Astrocyte of the cerebellum (primary cell): ENCODE data around the gene MED17.
A peak's percentile ranks its signal among the peaks of the same experiment; 100 is the strongest.

Source experiments
- DNase-seq: peaks from one replicate; pipeline ENCODE4 v3.0.0-alpha.2; 2011; ENCODE audit warnings: low read depth
- H3K4me3 ChIP-seq: 2 replicates; pipeline ENCODE4 v1.5.1; 2011; ENCODE audit warnings: mild to moderate bottlenecking, low read depth, low read length, moderate library complexity
- in situ Hi-C: cut with HindIII; loops from 2 replicates; pipeline ENCODE4 v1.10.0; 2017; ENCODE audit warnings: low sequenced_read_pairs
- TF ChIP-seq, protein P1 (sequence below): IDR thresholded peaks from 2 replicates; pipeline ENCODE4 v1.5.1; 2012; ENCODE audit warnings: low read length, low read depth, moderate library complexity, mild to moderate bottlenecking; ENCODE audit errors: missing control alignments

Gene MED17

DNA sequence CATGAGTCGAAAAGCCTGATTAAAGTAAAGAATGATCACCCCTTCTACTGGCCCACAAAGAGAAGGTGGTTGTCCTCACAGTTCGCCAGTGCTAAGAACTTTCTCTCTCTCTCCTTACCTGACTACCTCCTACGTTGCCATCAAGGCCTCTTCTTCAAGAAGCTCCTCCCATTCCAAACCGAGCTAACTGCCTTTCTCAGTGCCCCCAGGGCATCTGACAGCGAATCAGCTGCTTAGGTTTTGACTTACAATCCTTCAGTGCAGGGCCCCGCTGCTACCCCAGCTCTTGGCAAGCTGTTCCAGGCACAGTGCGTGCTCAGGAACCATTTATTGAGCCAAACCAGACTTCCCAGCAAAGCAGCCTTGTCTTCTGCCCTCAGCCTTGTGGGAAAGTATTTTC, 60.5 kb downstream of the MED17 start:
- no peak for DNase-seq
- TF ChIP-seq, protein P1, sequence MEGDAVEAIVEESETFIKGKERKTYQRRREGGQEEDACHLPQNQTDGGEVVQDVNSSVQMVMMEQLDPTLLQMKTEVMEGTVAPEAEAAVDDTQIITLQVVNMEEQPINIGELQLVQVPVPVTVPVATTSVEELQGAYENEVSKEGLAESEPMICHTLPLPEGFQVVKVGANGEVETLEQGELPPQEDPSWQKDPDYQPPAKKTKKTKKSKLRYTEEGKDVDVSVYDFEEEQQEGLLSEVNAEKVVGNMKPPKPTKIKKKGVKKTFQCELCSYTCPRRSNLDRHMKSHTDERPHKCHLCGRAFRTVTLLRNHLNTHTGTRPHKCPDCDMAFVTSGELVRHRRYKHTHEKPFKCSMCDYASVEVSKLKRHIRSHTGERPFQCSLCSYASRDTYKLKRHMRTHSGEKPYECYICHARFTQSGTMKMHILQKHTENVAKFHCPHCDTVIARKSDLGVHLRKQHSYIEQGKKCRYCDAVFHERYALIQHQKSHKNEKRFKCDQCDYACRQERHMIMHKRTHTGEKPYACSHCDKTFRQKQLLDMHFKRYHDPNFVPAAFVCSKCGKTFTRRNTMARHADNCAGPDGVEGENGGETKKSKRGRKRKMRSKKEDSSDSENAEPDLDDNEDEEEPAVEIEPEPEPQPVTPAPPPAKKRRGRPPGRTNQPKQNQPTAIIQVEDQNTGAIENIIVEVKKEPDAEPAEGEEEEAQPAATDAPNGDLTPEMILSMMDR: no peak
- in situ Hi-C loops: no loop called here

DNA sequence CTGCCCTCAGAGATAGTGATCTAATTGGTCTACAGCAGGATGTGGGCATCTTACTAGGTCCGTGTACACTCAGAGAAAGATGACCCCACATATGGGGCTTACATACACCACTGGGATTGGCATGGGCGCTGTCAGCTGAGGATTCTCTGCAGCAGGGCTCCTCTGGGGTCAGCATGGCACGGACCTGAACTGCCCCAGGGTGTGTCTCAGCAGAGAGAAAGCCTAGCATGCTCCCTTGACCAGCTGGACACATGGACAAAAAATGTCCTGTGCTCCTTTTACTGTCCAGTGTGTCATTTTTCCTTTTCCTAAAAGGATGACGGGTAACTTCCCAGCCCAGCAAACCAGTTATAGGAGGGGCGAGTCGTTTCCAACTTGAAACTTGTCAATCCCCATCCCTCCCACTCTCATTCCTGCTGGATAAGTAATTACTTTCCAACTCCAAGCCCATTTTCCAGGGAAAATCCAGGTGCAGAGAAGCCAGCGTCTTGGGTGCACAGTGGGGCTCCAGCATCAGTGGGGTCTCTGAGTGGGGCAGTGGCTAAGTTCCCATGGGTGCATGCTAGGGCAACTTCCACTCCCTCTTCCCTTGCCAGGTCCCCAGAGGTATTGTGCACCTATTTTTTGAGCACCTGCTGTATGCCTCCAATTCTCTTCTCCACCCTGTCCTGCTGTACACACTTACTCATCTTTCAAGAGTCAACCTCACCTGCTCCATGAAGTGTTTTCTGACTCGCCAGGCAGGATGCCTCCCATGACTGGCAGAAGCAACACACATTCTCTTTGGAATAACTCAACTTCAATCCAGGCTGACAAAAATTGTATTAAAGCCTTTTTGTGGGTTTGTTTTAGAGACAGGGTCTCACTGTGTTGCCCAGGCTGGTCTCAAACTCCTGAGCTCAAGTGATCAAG, 61.4 kb downstream of the MED17 start:
- in situ Hi-C loops: no loop called here
- TF ChIP-seq, protein P1: no peak
- no peak overlapping the region for H3K4me3 ChIP-seq
- no peak for DNase-seq

More for the DNA sequence above, 60.5 kb downstream of the MED17 start:
- no peak overlapping the region for H3K4me3 ChIP-seq

DNA sequence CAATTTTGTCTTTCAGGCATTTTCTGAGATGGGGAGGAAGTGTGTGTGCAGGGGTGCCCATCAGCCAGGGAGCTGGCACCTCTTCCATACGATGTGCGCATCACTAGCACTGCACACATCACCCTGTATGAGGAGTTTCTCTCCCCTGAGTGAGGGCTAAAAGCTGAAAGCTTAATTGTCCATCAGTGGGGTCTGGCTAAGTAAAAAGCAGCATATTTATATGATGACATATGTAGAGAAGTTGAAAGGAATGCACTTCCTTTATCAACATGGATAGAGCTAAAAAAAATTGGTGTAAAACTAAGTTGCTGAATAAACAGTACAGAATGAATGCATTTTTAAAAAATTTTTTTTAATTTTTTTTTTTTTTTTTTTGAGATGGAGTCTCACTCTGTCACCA, 62.3 kb downstream of the MED17 start:
- TF ChIP-seq, protein P1: no peak
- no peak overlapping the region for H3K4me3 ChIP-seq
- in situ Hi-C loops: no loop called here
- no peak for DNase-seq

DNA sequence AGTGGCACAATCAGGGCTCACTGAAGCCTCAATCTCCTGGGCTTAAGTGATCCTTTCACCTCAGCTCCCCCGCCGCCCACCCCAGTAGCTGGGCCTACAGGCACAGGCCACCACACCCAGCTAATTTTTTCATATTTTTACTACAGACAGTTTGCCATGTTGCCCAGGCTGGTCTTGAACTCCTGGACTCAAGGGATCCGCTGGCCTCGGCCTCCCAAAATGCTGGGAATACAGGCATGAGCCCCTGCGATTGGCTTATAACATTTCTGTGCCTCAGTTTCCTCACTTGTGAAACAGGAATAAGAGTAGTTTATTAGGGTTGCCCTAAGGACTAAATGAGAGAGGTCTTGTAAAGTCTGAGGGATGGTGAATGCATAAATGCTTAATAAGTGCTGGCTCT, 65.1 kb downstream of the MED17 start:
- no peak for DNase-seq
- no peak overlapping the region for H3K4me3 ChIP-seq
- in situ Hi-C loops: no loop called here
- TF ChIP-seq, protein P1: no peak

DNA sequence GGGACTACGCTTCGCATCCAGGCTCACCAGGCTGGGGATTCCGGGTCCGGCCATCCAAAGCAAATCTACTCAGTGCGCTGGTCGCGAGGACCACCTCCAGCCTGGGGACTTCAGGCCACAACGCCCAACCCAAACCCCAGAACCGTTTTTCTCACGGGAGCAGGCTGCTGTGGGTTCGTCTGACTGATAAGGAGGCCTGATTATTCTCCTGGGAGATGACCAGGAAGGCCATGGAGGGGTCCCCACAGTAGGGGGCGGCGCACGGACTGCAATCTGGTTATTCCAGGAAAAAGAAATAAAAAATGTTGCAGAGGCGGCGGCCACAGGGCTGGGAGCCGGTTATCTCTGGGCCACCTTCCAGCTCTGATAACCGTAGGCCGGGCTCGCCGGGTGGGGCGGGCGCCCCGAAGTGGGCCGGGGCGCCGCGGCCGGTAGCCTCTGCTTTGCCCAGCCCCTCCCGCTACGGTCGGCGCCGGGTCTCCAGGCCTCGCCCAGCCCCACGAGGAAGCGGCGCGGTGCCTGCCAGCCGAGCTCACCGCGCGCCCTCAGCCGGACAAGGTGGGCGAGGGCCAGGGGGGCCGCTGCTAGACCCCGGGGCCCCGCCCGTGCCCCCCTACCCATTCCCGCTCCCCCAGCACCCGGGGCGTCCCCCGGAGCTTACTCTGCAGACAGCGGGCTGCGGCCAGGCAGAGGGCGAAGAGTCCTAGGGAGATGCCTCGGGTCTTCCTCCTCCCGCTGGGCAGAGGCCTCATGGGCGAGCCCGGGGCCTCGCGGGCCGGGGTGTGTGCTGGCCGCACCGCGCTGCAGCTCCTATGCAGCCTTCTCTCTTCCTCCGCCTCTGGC, 65.9 kb downstream of the MED17 start:
- H3K4me3 ChIP-seq: peak overlapping the region; percentile 33
- DNase-seq: no peak

DNA sequence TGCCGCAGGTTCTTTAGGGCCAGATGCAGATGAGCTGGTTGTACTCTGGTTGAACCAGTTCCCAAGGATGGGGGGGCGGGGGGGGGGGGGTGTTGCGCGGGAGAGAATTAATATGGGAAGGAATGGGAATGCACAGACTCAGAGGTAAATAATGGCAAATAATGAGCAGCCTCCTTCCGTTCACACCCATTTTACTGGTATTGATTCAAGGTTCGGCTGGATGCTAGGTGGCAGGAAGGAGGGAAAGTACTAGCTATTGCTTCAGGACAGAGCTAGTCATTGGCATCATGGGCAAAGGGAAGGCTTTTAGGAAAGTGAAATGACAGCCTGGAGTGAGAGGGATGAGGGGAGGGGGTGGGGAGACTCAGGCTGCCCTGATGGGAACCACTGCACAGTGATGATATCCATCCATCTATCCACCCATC, 66.5 kb downstream of the MED17 start, which contains the start of gene VSTM5:
Gene VSTM5, minus strand, starts transcription at position 25 of the 425 bp plus-strand sequence. CDS start 116 bp downstream, outside the sequence.
- TF ChIP-seq, protein P1: no peak
- peak within 1 kb of the TSS; percentile 33 for H3K4me3 ChIP-seq
- DNase-seq: no peak
- in situ Hi-C loops: no loop called here

More for the DNA sequence above, 65.9 kb downstream of the MED17 start:
- in situ Hi-C loops: no loop called here
- TF ChIP-seq, protein P1: no peak
